Choroid plexus epithelial cell (primary cell): Measurements from ENCODE around the gene PEX7.

Experiments used
- DNase-seq: peaks from one replicate; pipeline ENCODE4 v3.0.0-alpha.2; 2010; ENCODE audit warnings: low read depth
- H3K4me3 ChIP-seq: 2 replicates; pipeline ENCODE4 v1.5.1; 2011; ENCODE audit warnings: low read depth, mild to moderate bottlenecking, control low read depth, low read length, moderate library complexity
- CTCF ChIP-seq: conservative IDR thresholded peaks from 2 replicates; pipeline ENCODE4 v1.5.1; 2011; ENCODE audit warnings: low read depth, mild to moderate bottlenecking, control low read depth, inconsistent platforms, low read length, moderate library complexity

Gene PEX7

GRCh38 chr6:136887953-136888352 is 65.6 kb downstream of the PEX7 start:
- DNase-seq = no peak
- H3K4me3 ChIP-seq = no peak overlapping the region
- no peak for TF ChIP-seq CTCF

- DNase-seq = no peak
- TF ChIP-seq CTCF = no peak
Observed at GRCh38 chr6:136889271-136890193, 67.1 kb downstream of the PEX7 start.

GRCh38 chr6:136890194-136890839 is 67.9 kb downstream of the PEX7 start:
- DNase-seq = no peak
- H3K4me3 ChIP-seq = no peak overlapping the region
- TF ChIP-seq CTCF = no peak

More at GRCh38 chr6:136889271-136890193, 67.1 kb downstream of the PEX7 start:
- no peak overlapping the region for H3K4me3 ChIP-seq

- DNase-seq = no peak
- TF ChIP-seq CTCF = no peak
- H3K4me3 ChIP-seq = no peak overlapping the region
Observed at GRCh38 chr6:136890986-136891385, 68.6 kb downstream of the PEX7 start.

- DNase-seq = no peak
- no peak overlapping the region for H3K4me3 ChIP-seq
- no peak for TF ChIP-seq CTCF
Observed at GRCh38 chr6:136893187-136893586, 70.8 kb downstream of the PEX7 start.

GRCh38 chr6:136895901-136896300 is 73.5 kb downstream of the PEX7 start:
- no peak for TF ChIP-seq CTCF
- DNase-seq = no peak

GRCh38 chr6:136897071-136897470 is 74.7 kb downstream of the PEX7 start:
- TF ChIP-seq CTCF = no peak
- H3K4me3 ChIP-seq = no peak overlapping the region
- no peak for DNase-seq

More at GRCh38 chr6:136895901-136896300, 73.5 kb downstream of the PEX7 start:
- no peak overlapping the region for H3K4me3 ChIP-seq
